ENCODE data around the gene FARS2.

The FARS2 gene

GRCh38 chr6:5260661-5261544 lies at the start of gene FARS2, which contains the start of gene LYRM4:
Gene FARS2 (plus strand): TSS chr6:5261513.
Gene LYRM4 (minus strand): TSS chr6:5260950. CDS start chr6:5260733, 217 bp downstream.
- DNase-seq: peak; percentile 95

GRCh38 chr6:5213836-5214235 lies 47.5 kb upstream of the FARS2 start:
- no peak for DNase-seq

- DNase-seq: peak; percentile 38
Observed at GRCh38 chr6:5214570-5215052, 46.7 kb upstream of the FARS2 start.

GRCh38 chr6:5215159-5215558 lies 46.2 kb upstream of the FARS2 start:
- DNase-seq: no peak

GRCh38 chr6:5215799-5216198 lies 45.5 kb upstream of the FARS2 start:
- no peak for DNase-seq

- DNase-seq: no peak
Observed at GRCh38 chr6:5217356-5217755, 44.0 kb upstream of the FARS2 start.

GRCh38 chr6:5219011-5219691 lies 42.2 kb upstream of the FARS2 start:
- no peak for DNase-seq

- no peak for DNase-seq
Observed at GRCh38 chr6:5220443-5220842, 40.9 kb upstream of the FARS2 start.

- DNase-seq: no peak
Observed at GRCh38 chr6:5223309-5223708, 38.0 kb upstream of the FARS2 start.

GRCh38 chr6:5229356-5229755 lies 32.0 kb upstream of the FARS2 start:
- DNase-seq: no peak

- DNase-seq: no peak
Observed at GRCh38 chr6:5230081-5230480, 31.2 kb upstream of the FARS2 start.

GRCh38 chr6:5231289-5231688 lies 30.0 kb upstream of the FARS2 start:
- DNase-seq: no peak

- no peak for DNase-seq
Observed at GRCh38 chr6:5234874-5235273, 26.4 kb upstream of the FARS2 start.

- no peak for DNase-seq
Observed at GRCh38 chr6:5235830-5236229, 25.5 kb upstream of the FARS2 start.

- no peak for DNase-seq
Observed at GRCh38 chr6:5237805-5238204, 23.5 kb upstream of the FARS2 start.

- no peak for DNase-seq
Observed at GRCh38 chr6:5238336-5238735, 23.0 kb upstream of the FARS2 start.

- no peak for DNase-seq
Observed at GRCh38 chr6:5241252-5241651, 20.1 kb upstream of the FARS2 start.

GRCh38 chr6:5243069-5243468 lies 18.2 kb upstream of the FARS2 start:
- no peak for DNase-seq

GRCh38 chr6:5246141-5247097 lies 14.9 kb upstream of the FARS2 start:
- DNase-seq: no peak

GRCh38 chr6:5247201-5247600 lies 14.1 kb upstream of the FARS2 start:
- DNase-seq: no peak

GRCh38 chr6:5248302-5249098 lies 12.8 kb upstream of the FARS2 start:
- DNase-seq: no peak

Measured in left hindlimb (tissue), 1 donor.